Measurements from ENCODE around the gene TAX1BP3. TPM values are rescaled to one million over a fixed set of nuclear protein-coding genes. Genes with fewer than 3 reads are reported as not detected.
"Not testable (repeated sequence)": the region's sequence is repeated elsewhere in the genome, so short reads cannot be mapped to it uniquely, and the experiment has no call there.

The TAX1BP3 gene
- total RNA-seq, 2 donors from 2014 or later = 69.6 to 86.8 TPM

DNA sequence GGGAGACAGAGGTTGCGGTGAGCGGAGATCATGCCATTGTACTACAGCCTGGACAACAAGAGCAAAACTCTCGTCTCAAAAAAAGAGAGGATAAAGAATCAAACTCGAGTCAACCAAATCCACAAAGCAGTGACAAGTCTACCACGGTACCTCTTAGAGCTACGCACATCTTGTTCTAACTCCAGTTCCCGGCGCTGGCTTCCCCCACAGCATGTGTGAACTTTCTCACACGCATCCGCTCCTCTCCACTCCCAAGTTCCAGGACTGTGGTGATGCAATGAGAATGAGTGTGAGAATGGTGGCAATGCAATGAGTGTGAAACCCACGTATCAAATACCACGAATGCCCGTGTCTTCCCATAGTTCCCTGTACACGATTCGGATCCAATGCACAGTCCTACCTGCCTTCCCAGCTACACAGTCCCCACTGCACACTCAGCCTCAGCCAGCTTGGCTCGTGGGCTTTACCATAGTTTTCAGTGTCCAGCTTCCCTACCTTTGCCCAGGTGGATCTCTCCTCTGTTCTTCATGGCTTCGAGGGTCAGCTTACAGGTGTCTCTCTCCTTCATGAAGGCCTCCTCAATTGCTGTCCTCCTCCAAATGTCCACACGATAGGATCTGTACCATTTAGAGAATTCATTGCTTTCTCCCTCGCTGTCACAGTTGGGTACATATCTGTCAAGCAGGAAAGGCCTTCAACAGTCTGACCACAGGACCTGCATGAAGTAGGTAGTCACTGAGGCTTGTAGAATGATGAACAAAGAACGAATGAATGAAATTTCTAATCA, 36.7 kb upstream of the TAX1BP3 start:
- Mint-ChIP-seq H3K9me3 (peaks cover 12% of the 10 kb centered on the region), H3K4me3 (no peak overlapping the region), H3K27ac (no peak overlapping the region), H3K4me1 (no peaks in the 10 kb centered on the region), H3K36me3 (ENCODE audit: low read depth) (peaks cover 4% of the 10 kb centered on the region), H3K27me3 (ENCODE audit: insufficient read depth) (no peaks in the 10 kb centered on the region)
- WGBS, 2 experiments (ENCODE audit: insufficient coverage in 1 of 2, insufficient read length in 1 of 2) = 78 to 88% methylated on average over 14 to 20 of the region's 20 CpGs
- Histone ChIP-seq H3K4me3 (ENCODE audit: low read length) (no peak overlapping the region), H3K36me3 (ENCODE audit: control insufficient read depth, insufficient read depth, low read length) (no peaks in the 10 kb centered on the region), H3K9ac (ENCODE audit: extremely low read depth, low read length, poor library complexity, severe bottlenecking) (no peak overlapping the region), H3K27ac (ENCODE audit: low read depth, low read length) (no peak overlapping the region), H3K4me1 (ENCODE audit: control insufficient read depth, insufficient read depth, low read length) (no peaks in the 10 kb centered on the region), H3K27me3 (ENCODE audit: control insufficient read depth, insufficient read depth, low read length, poor library complexity, severe bottlenecking) (no peaks in the 10 kb centered on the region), H3K9me3 (ENCODE audit: control insufficient read depth, low read length) (no peaks in the 10 kb centered on the region)
- TF ChIP-seq CTCF (conservative IDR thresholded peaks at IDR 0.05) = no peak
- DNase-seq = no peak

DNA sequence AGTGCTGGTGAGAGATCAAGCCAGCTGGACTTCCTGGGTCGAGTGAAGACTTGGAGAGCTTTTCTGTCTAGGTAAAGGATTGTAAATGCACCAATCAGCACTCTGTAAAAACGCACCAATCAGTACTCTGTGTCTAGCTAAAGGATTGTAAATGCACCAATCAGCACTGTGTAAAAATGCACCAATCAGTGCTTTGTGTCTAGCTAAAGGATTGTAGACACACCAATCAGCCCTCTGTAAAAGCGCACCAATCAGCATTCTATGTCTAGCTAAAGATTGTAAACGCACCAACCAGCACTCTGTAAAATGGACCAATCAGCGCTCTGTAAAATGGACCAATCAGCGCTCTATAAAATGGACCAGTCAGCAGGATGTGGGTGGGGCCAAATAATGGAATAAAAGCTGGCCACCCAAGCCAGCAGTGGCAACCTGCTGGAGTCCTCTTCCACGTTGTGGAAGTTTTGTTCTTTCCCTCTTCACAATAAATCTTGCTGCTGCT, 33.7 kb upstream of the TAX1BP3 start:
- H3K27me3 Mint-ChIP-seq (ENCODE audit: insufficient read depth) = peaks cover 17% of the 10 kb centered on the region
- H3K4me1 Mint-ChIP-seq; H3K9me3 ChIP-seq (ENCODE audit: control insufficient read depth, low read length); H3K9ac ChIP-seq (ENCODE audit: extremely low read depth, low read length, poor library complexity, severe bottlenecking); H3K27ac Mint-ChIP-seq; H3K4me1 ChIP-seq (ENCODE audit: control insufficient read depth, insufficient read depth, low read length); DNase-seq; H3K27ac ChIP-seq (ENCODE audit: low read depth, low read length); H3K36me3 Mint-ChIP-seq (ENCODE audit: low read depth); H3K4me3 ChIP-seq (ENCODE audit: low read length); H3K36me3 ChIP-seq (ENCODE audit: control insufficient read depth, insufficient read depth, low read length); H3K4me3 Mint-ChIP-seq: not testable (repeated sequence)
- WGBS, 2 experiments (ENCODE audit: insufficient coverage in 1 of 2, insufficient read length in 1 of 2) = 89 to 90% methylated on average over 7 of the region's 7 CpGs
- peaks cover 22% of the 10 kb centered on the region for H3K9me3 Mint-ChIP-seq
- H3K27me3 ChIP-seq (ENCODE audit: control insufficient read depth, insufficient read depth, low read length, poor library complexity, severe bottlenecking) = peaks cover 15% of the 10 kb centered on the region

DNA sequence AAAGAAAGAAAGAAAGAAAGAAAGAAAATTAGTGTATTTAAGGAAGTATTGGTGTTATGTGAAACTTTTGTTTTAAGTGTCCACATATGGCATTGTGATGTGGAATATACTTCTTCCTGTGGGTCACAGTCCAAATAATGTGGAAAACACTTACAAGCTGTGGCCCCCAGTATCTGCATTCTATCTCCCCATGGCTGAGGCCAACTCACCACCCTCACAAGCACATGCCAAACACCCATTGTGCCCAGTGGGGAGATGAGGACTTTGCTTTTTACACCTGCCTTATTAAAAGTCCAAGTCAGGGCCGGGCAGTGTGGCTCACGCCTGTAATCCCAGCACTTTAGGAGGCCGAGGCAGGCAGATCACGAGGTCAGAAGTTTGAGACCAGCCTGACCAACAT, 31.6 kb upstream of the TAX1BP3 start:
- WGBS, 2 experiments (ENCODE audit: insufficient coverage in 1 of 2, insufficient read length in 1 of 2) = 69 to 96% methylated on average over 4 of the region's 4 CpGs
- Mint-ChIP-seq H3K27ac (no peak overlapping the region), H3K27me3 (ENCODE audit: insufficient read depth) (peaks cover 37% of the 10 kb centered on the region), H3K4me3 (no peak overlapping the region), H3K4me1 (no peaks in the 10 kb centered on the region), H3K9me3 (peaks cover 22% of the 10 kb centered on the region), H3K36me3 (ENCODE audit: low read depth) (peaks cover 4% of the 10 kb centered on the region)
- peaks cover 37% of the 10 kb centered on the region for H3K27me3 ChIP-seq (ENCODE audit: control insufficient read depth, insufficient read depth, low read length, poor library complexity, severe bottlenecking)
- H3K4me1 ChIP-seq (ENCODE audit: control insufficient read depth, insufficient read depth, low read length) = no peaks in the 10 kb centered on the region
- peaks cover 8% of the 10 kb centered on the region for H3K9me3 ChIP-seq (ENCODE audit: control insufficient read depth, low read length)
- no peak for DNase-seq
- no peak overlapping the region for H3K9ac ChIP-seq (ENCODE audit: extremely low read depth, low read length, poor library complexity, severe bottlenecking)
- TF ChIP-seq CTCF (conservative IDR thresholded peaks at IDR 0.05) = no peak
- H3K27ac ChIP-seq (ENCODE audit: low read depth, low read length) = no peak overlapping the region
- no peak overlapping the region for H3K4me3 ChIP-seq (ENCODE audit: low read length)
- no peaks in the 10 kb centered on the region for H3K36me3 ChIP-seq (ENCODE audit: control insufficient read depth, insufficient read depth, low read length)
